Subcutaneous abdominal adipose tissue (tissue), 5 donors: ENCODE measurements around the gene ENDOU.
A peak's percentile ranks its signal among the peaks of the same experiment; 100 is the strongest.

Experiments used
- H3K27ac ChIP-seq: one replicate; pipeline ENCODE4 v1.7.0; 2013; ENCODE audit warnings: low read depth, mild to moderate bottlenecking, inconsistent platforms, low read length, moderate library complexity
- H3K27me3 ChIP-seq, 5 donors: one replicate each; pipeline ENCODE4 v1.7.0; 2013; ENCODE audit warnings: low read length in 5 of 5, inconsistent platforms in 1 of 5; ENCODE audit not compliant: control insufficient read depth in 5 of 5, insufficient read depth in 4 of 5
- H3K36me3 ChIP-seq, 5 donors: one replicate each; pipeline ENCODE4 v1.7.0; 2013; ENCODE audit warnings: low read length in 5 of 5; ENCODE audit not compliant: control insufficient read depth in 5 of 5, insufficient read depth in 5 of 5
- H3K4me1 ChIP-seq, 5 donors: one replicate each; pipeline ENCODE4 v1.7.0; 2013; ENCODE audit warnings: low read length in 5 of 5, mild to moderate bottlenecking in 3 of 5, moderate library complexity in 1 of 5; ENCODE audit not compliant: control insufficient read depth in 5 of 5, insufficient read depth in 5 of 5
- H3K4me3 ChIP-seq, 5 donors: one replicate each; pipeline ENCODE4 v1.7.0; 2013; ENCODE audit warnings: low read length in 5 of 5, low read depth in 1 of 5
- H3K9ac ChIP-seq, 5 donors: one replicate each; pipeline ENCODE4 v1.7.0; 2013; ENCODE audit warnings: low read length in 5 of 5, mild to moderate bottlenecking in 4 of 5, moderate library complexity in 3 of 5
- H3K9me3 ChIP-seq, 5 donors: one replicate each; pipeline ENCODE4 v1.7.0; 2013; ENCODE audit warnings: low read length in 5 of 5; ENCODE audit not compliant: control insufficient read depth in 5 of 5
- donor health status: healthy.
- donor health status: healthy.
- donor health status: healthy.
- donor health status: healthy.
- donor health status: healthy.

Gene ENDOU

GRCh38 chr12:47705566-47706425 is 19.5 kb downstream of the ENDOU start, which contains the start of gene RPAP3:
TSS of gene RPAP3 (minus strand) at chr12:47706030. CDS start at chr12:47702840, 3,190 bp downstream.
- Histone ChIP-seq H3K27ac (peak within 1 kb of the TSS; percentile 90), H3K36me3 (peaks cover 0 to 4% (median 2%) of the 10 kb centered on the region in 5 donors), H3K27me3 (no peaks in the 10 kb centered on the region), H3K9ac (peak within 1 kb of the TSS; percentile 69 to 94 (median 82)), H3K4me3 (peak within 1 kb of the TSS; percentile 83 to 87 (median 84)), H3K9me3 (no peaks in the 10 kb centered on the region), H3K4me1 (peaks cover 0 to 46% (median 30%) of the 10 kb centered on the region in 5 donors)

DNA sequence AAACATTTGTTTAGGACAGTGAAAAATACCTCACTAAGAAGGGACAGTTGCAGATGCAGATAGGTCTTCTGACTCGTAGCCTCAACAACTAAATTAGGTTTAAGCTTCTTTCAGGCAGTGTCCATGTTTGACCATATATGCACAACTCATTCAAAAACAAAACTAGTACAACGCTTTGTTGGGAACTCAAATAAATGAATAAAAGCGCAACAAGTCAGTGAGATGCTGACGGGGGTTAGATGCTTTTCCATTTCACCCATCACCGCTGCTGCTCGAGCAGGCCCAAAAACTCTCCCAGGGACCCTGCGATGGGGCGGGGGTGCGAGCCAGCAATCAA is 20.1 kb downstream of the ENDOU start:
- peak overlapping the region; percentile 63 to 87 (median 84) for H3K4me3 ChIP-seq
- H3K27ac ChIP-seq = peak overlapping the region; percentile 90
- H3K9me3 ChIP-seq = no peaks in the 10 kb centered on the region
- H3K9ac ChIP-seq = peak overlapping the region in 4 of 5 donors; percentile 77 to 94 (median 86)
- H3K36me3 ChIP-seq = peaks cover 4 to 10% (median 7%) of the 10 kb centered on the region in 5 donors
- H3K4me1 ChIP-seq = peaks cover 0 to 42% (median 30%) of the 10 kb centered on the region in 5 donors
- no peaks in the 10 kb centered on the region for H3K27me3 ChIP-seq

GRCh38 chr12:47704719-47705118 is 20.6 kb downstream of the ENDOU start:
- H3K4me3 ChIP-seq = peak overlapping the region; percentile 63 to 87 (median 84)
- H3K9me3 ChIP-seq = no peaks in the 10 kb centered on the region
- peaks cover 4 to 14% (median 7%) of the 10 kb centered on the region in 5 donors for H3K36me3 ChIP-seq
- H3K4me1 ChIP-seq = peaks cover 0 to 38% (median 27%) of the 10 kb centered on the region in 5 donors
- H3K9ac ChIP-seq = peak overlapping the region in 1 of 5 donors; percentile 94
- H3K27ac ChIP-seq = no peak overlapping the region
- no peaks in the 10 kb centered on the region for H3K27me3 ChIP-seq

DNA sequence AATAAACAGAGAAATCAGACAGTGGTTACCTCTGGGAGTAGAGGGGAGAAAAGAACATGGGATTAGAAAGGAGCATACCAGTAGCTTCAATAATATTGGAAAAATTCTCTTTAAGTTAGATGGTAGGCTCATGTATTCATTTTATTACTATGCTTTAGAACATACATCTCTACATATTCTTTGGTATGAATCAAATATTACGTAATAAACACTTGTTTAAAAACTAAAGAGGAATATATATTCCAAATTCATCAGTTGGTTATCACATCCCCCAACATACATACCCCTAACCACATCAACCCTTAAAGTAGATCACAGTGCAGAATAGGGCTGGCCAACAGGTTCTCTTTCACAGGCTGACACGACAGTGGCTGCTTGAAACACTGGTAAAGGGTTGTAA is 25.0 kb downstream of the ENDOU start:
- Histone ChIP-seq H3K9ac (no peak overlapping the region), H3K27me3 (no peaks in the 10 kb centered on the region), H3K4me1 (peaks cover 0 to 7% (median 7%) of the 10 kb centered on the region in 5 donors), H3K9me3 (no peaks in the 10 kb centered on the region), H3K4me3 (no peak overlapping the region), H3K27ac (no peak overlapping the region), H3K36me3 (peaks cover 7 to 38% (median 19%) of the 10 kb centered on the region in 5 donors)

GRCh38 chr12:47698631-47699030 is 26.7 kb downstream of the ENDOU start:
- Histone ChIP-seq H3K4me1 (no peaks in the 10 kb centered on the region), H3K27ac (no peak overlapping the region), H3K4me3 (no peak overlapping the region), H3K27me3 (no peaks in the 10 kb centered on the region), H3K9me3 (no peaks in the 10 kb centered on the region), H3K9ac (no peak overlapping the region), H3K36me3 (peaks cover 8 to 42% (median 19%) of the 10 kb centered on the region in 5 donors)

DNA sequence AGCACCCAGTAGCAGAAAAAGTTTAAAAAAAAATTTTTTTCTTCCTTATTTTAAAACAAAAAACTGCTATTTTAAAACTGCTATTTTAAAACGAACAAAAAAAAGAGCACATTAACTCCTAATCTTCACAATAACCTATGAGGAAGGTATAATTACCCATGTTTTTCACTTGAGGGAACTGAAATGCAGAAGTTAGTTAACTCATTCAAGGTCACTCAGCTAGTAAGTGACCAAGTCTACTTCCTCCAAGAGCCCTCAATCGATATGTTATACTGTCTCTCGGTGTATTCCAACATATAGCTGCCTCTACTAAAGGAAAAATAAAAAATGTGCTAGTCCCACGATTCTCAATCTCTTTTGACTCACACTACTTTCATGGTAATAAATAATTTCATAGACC is 27.2 kb downstream of the ENDOU start:
- no peaks in the 10 kb centered on the region for H3K27me3 ChIP-seq
- H3K27ac ChIP-seq = no peak overlapping the region
- H3K9ac ChIP-seq = no peak overlapping the region
- H3K4me3 ChIP-seq = no peak overlapping the region
- H3K9me3 ChIP-seq = no peaks in the 10 kb centered on the region
- no peaks in the 10 kb centered on the region for H3K4me1 ChIP-seq
- peaks cover 11 to 42% (median 19%) of the 10 kb centered on the region in 5 donors for H3K36me3 ChIP-seq

- no peak overlapping the region for H3K9ac ChIP-seq
- no peak overlapping the region for H3K27ac ChIP-seq
- H3K4me1 ChIP-seq = no peaks in the 10 kb centered on the region
- H3K36me3 ChIP-seq = peaks cover 6 to 27% (median 11%) of the 10 kb centered on the region in 5 donors
- H3K4me3 ChIP-seq = no peak overlapping the region
- H3K9me3 ChIP-seq = no peaks in the 10 kb centered on the region
- H3K27me3 ChIP-seq = no peaks in the 10 kb centered on the region
These were observed 36.1 kb downstream of the ENDOU start for GRCh38 chr12:47689215-47689614.

GRCh38 chr12:47687636-47688035 is 37.7 kb downstream of the ENDOU start:
- no peaks in the 10 kb centered on the region for H3K4me1 ChIP-seq
- H3K36me3 ChIP-seq = peaks cover 2 to 23% (median 13%) of the 10 kb centered on the region in 5 donors
- H3K9me3 ChIP-seq = no peaks in the 10 kb centered on the region
- no peak overlapping the region for H3K9ac ChIP-seq
- no peak overlapping the region for H3K27ac ChIP-seq
- H3K4me3 ChIP-seq = no peak overlapping the region
- H3K27me3 ChIP-seq = no peaks in the 10 kb centered on the region

DNA sequence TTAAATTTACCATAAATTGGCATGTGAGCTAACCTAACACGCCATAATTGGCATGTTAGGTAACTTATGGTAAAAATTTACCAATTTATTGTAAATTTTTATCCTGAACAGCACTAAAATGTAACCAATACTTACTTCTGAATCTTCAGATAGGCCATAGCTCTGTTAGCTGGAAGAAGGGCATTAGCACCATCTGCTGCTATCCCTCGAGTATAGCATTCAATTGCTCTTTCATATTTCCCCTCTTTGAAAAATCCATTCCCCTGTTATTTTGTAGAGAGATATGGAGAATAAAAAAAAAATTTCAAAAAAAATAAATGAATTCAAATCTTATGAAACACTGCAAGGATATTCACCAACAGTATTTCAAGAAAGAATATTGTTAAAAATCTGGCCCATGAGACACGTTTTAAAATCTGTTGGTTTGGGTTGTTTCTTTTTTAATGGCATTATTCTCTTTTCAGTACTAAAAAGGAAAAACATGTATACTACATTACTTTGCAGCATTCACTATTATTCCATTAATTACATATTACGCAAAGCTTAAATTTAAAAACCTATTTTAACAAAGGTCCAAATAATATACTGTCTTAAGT is 38.5 kb downstream of the ENDOU start:
- Histone ChIP-seq H3K36me3 (peaks cover 2 to 16% (median 13%) of the 10 kb centered on the region in 5 donors), H3K9me3 (no peaks in the 10 kb centered on the region)

GRCh38 chr12:47679785-47680184 is 45.5 kb downstream of the ENDOU start:
- Histone ChIP-seq H3K36me3 (peaks cover 0 to 26% (median 8%) of the 10 kb centered on the region in 5 donors), H3K27me3 (no peaks in the 10 kb centered on the region), H3K27ac (no peak overlapping the region), H3K9ac (no peak overlapping the region), H3K4me3 (no peak overlapping the region), H3K4me1 (no peaks in the 10 kb centered on the region), H3K9me3 (no peaks in the 10 kb centered on the region)

More for the DNA sequence above, 38.5 kb downstream of the ENDOU start:
- Histone ChIP-seq H3K4me3 (no peak overlapping the region), H3K4me1 (no peaks in the 10 kb centered on the region), H3K9ac (no peak overlapping the region), H3K27ac (no peak overlapping the region), H3K27me3 (no peaks in the 10 kb centered on the region)
